ENCODE data around the gene RNASE7.

- TF ChIP-seq CTCF (conservative IDR thresholded peaks at IDR 0.05; ENCODE audit: low read depth, low read length) (no peak), EZH2 (IDR thresholded peaks at IDR 0.05; ENCODE audit: low read length, unreplicated experiment) (no peak)
Observed at GRCh38 chr14:21078287-21078686, 36.1 kb downstream of the RNASE7 start.
